IPS-18c (cell line): ENCODE data around the gene ZNF30.
"Not testable (repeated sequence)": the region's sequence is repeated elsewhere in the genome, so short reads cannot be mapped to it uniquely, and the experiment has no call there.

Source experiments
- H3K4me3 ChIP-seq: 2 replicates; pipeline ENCODE4 v1.7.0; 2013; ENCODE audit warnings: low read depth, mild to moderate bottlenecking, low read length, moderate library complexity; ENCODE audit not compliant: insufficient read depth
- H3K9me3 ChIP-seq: one replicate; pipeline ENCODE4 v1.6.1; 2013; ENCODE audit warnings: mild to moderate bottlenecking, low read length, moderate library complexity; ENCODE audit not compliant: control insufficient read depth, insufficient read depth

The ZNF30 gene

GRCh38 chr19:34974646-34975045 lies 47.9 kb downstream of the ZNF30 start:
- H3K9me3 ChIP-seq = peaks cover 9% of the 10 kb centered on the region
- no peak overlapping the region for H3K4me3 ChIP-seq

DNA sequence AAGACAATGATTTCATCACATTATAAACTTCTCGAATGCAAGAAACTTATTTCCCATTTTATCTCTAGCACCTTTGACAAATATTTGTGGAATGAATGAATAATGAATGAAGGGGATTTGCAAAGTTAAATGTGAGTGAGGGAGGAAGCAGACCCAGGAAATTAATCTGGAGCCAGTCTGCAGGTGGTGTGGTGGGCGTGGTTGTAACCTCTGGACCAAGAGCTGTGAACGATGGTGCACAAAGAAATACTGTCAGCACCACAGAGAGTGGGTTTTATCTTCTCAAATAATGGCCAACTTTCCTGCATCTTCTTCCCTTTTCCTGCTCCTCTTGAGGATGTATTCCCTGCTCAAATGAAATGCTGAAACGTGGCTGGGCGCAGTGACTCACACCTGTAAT lies 48.4 kb downstream of the ZNF30 start:
- Histone ChIP-seq H3K9me3 (peaks cover 7% of the 10 kb centered on the region), H3K4me3 (no peak overlapping the region)

DNA sequence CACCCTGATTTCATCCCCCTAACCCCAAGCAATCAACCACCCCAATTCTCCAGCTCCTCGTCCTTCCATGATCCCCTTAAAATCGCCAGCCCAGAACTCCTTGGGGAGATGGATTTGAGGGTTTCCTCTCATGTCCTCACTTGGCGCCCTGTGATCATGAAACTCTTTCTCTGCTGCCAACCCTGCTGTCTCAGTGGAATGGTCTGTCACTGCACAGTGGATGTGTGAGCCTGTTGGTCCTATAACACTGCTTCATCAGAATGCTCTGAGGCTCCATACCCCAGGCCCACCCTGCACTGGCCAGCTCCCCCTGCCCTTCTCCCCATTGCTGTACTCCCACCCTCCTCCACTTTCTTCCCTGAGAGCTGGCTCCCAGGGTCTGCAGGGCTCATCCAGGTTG lies 49.9 kb downstream of the ZNF30 start:
- H3K9me3 ChIP-seq = no peaks in the 10 kb centered on the region
- H3K4me3 ChIP-seq = no peak overlapping the region

DNA sequence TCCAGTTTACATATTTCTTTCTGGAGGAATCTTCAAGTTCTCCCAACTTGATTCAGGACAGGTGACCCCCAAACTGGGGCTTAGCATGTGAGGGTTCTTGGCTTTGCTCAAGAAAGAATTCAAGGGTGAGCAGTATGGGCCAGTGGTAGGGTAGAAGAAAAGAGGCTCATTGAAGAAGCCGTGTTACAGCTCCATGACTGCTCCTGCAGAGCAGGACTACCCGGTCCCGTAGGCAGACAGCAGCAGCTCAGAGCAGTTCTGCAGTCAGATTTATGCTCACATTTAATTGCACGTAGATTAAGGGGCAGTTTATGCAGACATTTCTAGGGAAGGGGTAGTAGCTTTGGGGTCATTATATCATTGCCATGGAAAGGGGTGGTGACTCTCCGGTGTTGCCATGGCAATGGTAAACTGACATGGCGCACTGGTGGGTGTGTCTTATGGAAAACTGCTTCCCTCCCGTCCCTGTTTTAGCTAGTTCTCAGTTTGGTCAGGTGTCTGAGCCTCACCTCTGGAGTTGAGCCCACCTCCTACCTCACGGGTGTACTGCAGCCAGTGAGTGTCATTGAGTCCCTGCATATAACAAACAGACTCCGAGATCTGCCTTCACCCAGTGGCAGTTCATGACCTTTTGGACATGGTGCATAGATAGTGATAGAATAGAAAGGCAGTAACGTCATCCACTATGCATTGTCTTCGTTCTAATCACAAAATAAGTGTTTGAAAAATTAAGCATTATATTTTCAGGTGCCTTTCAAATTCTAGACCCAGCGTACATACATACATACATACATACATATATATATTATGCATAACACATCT lies 53.3 kb downstream of the ZNF30 start:
- no peak overlapping the region for H3K4me3 ChIP-seq
- peaks cover 3% of the 10 kb centered on the region for H3K9me3 ChIP-seq

DNA sequence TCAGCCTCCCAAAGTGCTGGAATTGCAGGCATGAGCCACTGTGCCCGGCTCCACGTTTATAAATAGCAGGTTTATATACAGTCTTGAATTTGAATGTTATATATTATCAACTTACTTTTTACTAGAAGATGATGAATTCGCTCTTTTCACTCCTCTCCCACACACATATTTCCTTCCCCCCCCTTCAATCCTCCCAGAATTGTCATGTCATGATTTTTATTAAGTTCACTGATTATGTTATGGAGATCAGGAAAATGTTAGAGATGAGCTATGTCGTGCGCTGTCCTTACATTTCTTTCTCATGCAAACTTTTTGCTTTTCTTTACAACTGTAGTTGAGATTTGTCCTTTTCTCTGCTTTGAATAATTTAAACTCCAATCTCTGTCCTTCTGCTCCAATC lies 55.6 kb downstream of the ZNF30 start:
- peaks cover 3% of the 10 kb centered on the region for H3K9me3 ChIP-seq
- H3K4me3 ChIP-seq = no peak overlapping the region

DNA sequence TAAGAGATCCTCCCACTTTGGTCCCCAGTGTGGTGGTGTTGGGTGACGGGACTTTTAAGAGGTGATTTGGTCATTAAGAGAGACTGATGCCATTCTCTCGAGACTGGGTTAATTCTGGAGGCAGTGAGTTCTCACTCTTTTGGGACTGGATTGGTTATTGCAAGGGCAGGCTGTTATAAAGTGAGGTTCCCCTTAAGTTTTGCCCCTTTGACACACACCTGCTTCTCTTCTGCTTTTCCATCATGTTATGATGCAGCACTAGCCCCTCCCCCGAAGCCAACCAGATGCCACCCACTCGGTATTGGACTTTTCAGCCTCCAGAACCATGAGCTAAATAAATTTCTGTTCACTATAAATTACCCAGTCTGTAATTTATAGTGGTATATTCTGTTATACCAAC lies 57.1 kb downstream of the ZNF30 start:
- no peak overlapping the region for H3K4me3 ChIP-seq
- peaks cover 3% of the 10 kb centered on the region for H3K9me3 ChIP-seq

GRCh38 chr19:34984287-34984686 lies 57.6 kb downstream of the ZNF30 start:
- H3K9me3 ChIP-seq = peaks cover 3% of the 10 kb centered on the region

DNA sequence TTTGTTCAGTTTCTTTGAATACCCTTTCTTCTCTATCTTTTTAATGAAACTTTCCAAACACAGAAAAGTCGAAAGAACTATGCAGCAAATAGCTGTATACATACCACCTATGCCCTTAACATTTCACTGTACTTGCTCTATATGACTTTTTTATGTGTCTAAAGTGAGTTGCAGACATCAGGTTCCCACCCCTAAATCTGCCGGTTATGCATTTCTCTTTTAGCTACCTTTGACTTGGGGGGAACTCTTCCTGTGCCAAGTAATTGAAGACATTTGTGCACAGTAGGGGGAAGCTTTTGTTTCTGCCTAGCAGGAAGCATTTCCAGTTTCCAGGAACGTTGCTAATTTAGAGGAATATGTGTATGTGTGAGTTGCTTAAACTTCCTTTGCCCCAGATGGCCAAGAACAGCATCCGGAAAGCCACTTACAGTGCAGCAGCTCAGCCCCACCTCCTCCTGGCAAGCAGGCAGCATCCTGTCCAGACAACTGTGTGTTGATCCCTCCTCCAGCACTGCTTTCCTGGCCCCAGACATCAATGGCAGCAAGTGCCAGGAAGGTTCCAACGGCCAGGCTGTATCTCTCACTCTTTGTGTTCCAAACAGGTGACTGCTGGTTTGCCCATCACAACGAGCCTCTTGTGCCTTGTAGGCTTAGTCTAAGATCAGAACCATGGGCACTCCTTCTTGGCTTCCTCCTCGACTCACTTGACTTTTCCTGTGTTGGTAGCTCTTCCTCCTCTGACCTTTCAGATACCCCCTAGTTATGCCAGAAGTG lies 58.7 kb downstream of the ZNF30 start:
- Histone ChIP-seq H3K4me3 (no peak overlapping the region), H3K9me3 (peaks cover 3% of the 10 kb centered on the region)

More at GRCh38 chr19:34984287-34984686, 57.6 kb downstream of the ZNF30 start:
- no peak overlapping the region for H3K4me3 ChIP-seq

DNA sequence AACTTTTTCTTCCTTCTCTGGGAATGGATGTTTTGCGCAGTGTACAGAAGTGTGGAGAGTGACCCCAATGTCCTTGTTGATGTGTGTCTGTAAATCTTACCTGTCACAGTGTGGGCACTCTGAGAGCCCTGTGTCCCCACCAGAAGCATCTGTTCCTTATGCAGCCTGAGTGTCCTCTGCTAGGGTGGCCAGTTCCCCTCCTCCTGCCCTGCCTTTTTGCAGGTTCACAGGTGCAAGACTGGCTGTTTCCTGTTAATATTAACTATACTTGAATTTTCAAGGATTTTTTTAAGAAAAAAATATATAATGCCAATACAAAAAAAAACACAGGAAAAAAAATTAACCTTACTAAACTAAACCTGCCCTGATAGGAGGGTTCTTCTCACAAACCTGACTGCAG lies 61.4 kb downstream of the ZNF30 start:
- Histone ChIP-seq H3K4me3 (no peak overlapping the region), H3K9me3 (peaks cover 3% of the 10 kb centered on the region)

- Histone ChIP-seq H3K4me3 (no peak overlapping the region), H3K9me3 (peaks cover 2% of the 10 kb centered on the region)
These were observed 62.6 kb downstream of the ZNF30 start for GRCh38 chr19:34989298-34989697.

GRCh38 chr19:34990578-34991192 lies 64.0 kb downstream of the ZNF30 start:
- Histone ChIP-seq H3K4me3 (no peak overlapping the region), H3K9me3 (no peaks in the 10 kb centered on the region)

DNA sequence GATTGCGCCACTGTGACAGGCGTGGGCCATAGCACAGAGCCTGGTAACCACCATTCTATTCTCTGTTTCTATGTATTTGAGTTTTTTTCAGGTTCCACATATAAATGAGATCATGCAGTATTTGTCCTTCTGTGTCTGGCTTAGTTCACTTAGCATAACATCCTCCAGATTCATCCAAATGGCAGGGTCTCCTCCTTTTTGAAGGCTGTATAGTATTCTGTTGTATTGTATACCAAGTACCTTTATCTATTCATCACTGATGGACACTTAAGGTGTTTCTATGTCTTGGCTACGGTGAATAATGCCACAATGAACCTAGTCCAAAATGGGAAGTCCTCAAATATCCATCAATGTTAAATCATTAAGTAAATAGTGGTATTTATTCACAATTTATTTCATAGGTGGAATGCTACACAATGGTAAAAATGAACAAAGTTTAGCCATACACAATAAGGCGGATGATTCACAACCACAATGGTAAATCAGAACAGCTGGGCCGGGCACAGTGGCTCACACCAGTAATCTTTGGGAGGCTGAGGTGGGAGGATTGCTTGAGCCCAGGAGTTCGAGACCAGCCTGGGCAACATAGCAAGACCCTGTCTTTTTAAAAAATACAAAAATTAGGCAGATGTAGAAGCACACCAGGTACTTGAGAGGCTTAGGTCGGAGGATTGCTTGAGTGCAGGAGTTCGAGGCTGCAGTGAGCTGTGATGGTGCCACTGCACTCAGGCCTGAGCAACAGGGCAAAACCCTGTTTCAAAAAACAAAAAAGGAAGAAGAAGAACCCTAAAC lies 65.0 kb downstream of the ZNF30 start:
- Histone ChIP-seq H3K9me3 (no peaks in the 10 kb centered on the region), H3K4me3 (no peak overlapping the region)

DNA sequence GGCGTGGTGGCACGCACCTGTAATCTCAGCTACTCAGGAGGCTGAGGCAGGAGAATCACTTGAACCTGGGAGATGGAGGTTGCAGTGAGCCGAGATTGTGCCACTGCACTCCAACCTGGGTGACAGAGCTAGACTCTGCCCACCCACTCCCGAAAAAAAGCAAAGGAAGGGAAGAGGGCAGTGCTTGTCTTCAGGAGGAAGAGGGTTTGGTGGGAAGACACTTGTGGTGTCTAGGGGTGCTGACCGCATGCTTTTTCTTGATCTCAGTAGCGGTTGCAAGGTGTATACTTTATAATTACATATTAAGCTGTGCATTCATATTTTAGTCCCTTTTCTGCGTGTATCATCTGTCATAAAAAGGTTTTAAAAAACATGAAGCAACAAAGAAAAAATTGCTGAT lies 65.9 kb downstream of the ZNF30 start:
- H3K4me3 ChIP-seq, H3K9me3 ChIP-seq: not testable (repeated sequence)

DNA sequence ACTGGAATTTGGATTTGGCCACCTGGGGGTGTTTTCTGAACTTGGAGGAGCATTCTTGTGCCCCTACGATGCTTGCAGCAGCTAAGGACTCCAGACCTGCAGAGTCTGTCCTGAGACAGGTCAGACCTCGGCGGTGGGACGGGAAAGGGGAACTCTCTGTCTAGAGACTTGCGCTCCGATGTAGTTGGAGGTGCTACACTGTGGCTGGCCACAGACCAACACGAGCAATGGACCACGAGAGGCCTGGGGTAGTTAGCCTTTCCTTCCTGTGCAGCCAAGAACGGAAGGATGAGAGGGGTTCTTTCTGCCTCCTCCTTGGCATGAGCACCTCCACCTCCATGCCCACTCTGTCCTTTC lies 67.6 kb downstream of the ZNF30 start:
- H3K4me3 ChIP-seq = no peak overlapping the region

More for the DNA sequence above, 67.6 kb downstream of the ZNF30 start:
- no peaks in the 10 kb centered on the region for H3K9me3 ChIP-seq
